Measurements from ENCODE around the gene PTGR3. TPM values are rescaled to one million over a fixed set of nuclear protein-coding genes. Genes with fewer than 3 reads are reported as not detected.
"Not testable (repeated sequence)": the region's sequence is repeated elsewhere in the genome, so short reads cannot be mapped to it uniquely, and the experiment has no call there.

PTGR3 gene
- total and polyA plus RNA-seq, 2 donors (not counting 1 experiment from before 2014, with no cell fraction given): 6.8 to 25.1 TPM

GRCh38 chr18:75189696-75190095, 19.2 kb downstream of the PTGR3 start:
- H2AFZ ChIP-seq (ENCODE audit: low read length): no peak overlapping the region
- TF ChIP-seq EZH2 (IDR thresholded peaks at IDR 0.05; ENCODE audit: low read length, missing control alignments) (no peak), CTCF (conservative IDR thresholded peaks at IDR 0.05 in 1 of 2, IDR thresholded peaks at IDR 0.05 in 1 of 2; ENCODE audit: low read depth in 1 of 2, low read length in 2 of 2) (no peak)
- no peak overlapping the region for H3K4me3 ChIP-seq (replicated peaks in 1 of 4; ENCODE audit: control extremely low read depth in 1 of 4, insufficient read depth in 1 of 4, low read depth in 3 of 4, low read length in 4 of 4)
- no peak overlapping the region for H3K9ac ChIP-seq (ENCODE audit: insufficient read depth, low read length)
- no peak overlapping the region for H3K27ac ChIP-seq (ENCODE audit: insufficient read depth, low read length)
- no peaks in the 10 kb centered on the region for H4K20me1 ChIP-seq (ENCODE audit: control insufficient read depth, extremely low read depth, insufficient read depth, low read length)
- H3K9me3 ChIP-seq (ENCODE audit: control insufficient read depth, insufficient read depth, low read depth, low read length): no peaks in the 10 kb centered on the region
- no peaks in the 10 kb centered on the region for H3K79me2 ChIP-seq (ENCODE audit: control insufficient read depth, insufficient read depth, low read length)
- no peak for DNase-seq (ENCODE audit: low read depth in 2 of 2)
- no peaks in the 10 kb centered on the region for H3K27me3 ChIP-seq (ENCODE audit: control insufficient read depth, insufficient read depth, low read length)
- H3K4me1 ChIP-seq (ENCODE audit: control insufficient read depth, extremely low read depth, insufficient read depth, low read length): no peaks in the 10 kb centered on the region
- H3K36me3 ChIP-seq (ENCODE audit: control insufficient read depth, insufficient read depth, low read length): no peaks in the 10 kb centered on the region
- H3K4me2 ChIP-seq (ENCODE audit: extremely low read depth, insufficient read depth, low read length): no peak overlapping the region

GRCh38 chr18:75187702-75188101, 21.2 kb downstream of the PTGR3 start:
- H4K20me1 ChIP-seq (ENCODE audit: control insufficient read depth, extremely low read depth, insufficient read depth, low read length); H3K4me2 ChIP-seq (ENCODE audit: extremely low read depth, insufficient read depth, low read length); DNase-seq (ENCODE audit: low read depth in 2 of 2); H3K9ac ChIP-seq (ENCODE audit: insufficient read depth, low read length); H2AFZ ChIP-seq (ENCODE audit: low read length); H3K36me3 ChIP-seq (ENCODE audit: control insufficient read depth, insufficient read depth, low read length); H3K9me3 ChIP-seq (ENCODE audit: control insufficient read depth, insufficient read depth, low read depth, low read length); H3K79me2 ChIP-seq (ENCODE audit: control insufficient read depth, insufficient read depth, low read length); H3K27me3 ChIP-seq (ENCODE audit: control insufficient read depth, insufficient read depth, low read length); H3K27ac ChIP-seq (ENCODE audit: insufficient read depth, low read length); H3K4me1 ChIP-seq (ENCODE audit: control insufficient read depth, extremely low read depth, insufficient read depth, low read length); H3K4me3 ChIP-seq (replicated peaks in 1 of 4; ENCODE audit: control extremely low read depth in 1 of 4, insufficient read depth in 1 of 4, low read depth in 3 of 4, low read length in 4 of 4): not testable (repeated sequence)

- DNase-seq (ENCODE audit: low read depth in 2 of 2): no peak
- TF ChIP-seq EZH2 (IDR thresholded peaks at IDR 0.05; ENCODE audit: low read length, missing control alignments): no peak
- TF ChIP-seq CTCF (conservative IDR thresholded peaks at IDR 0.05 in 1 of 2, IDR thresholded peaks at IDR 0.05 in 1 of 2; ENCODE audit: low read depth in 1 of 2, low read length in 2 of 2): no peak
- no peaks in the 10 kb centered on the region for H4K20me1 ChIP-seq (ENCODE audit: control insufficient read depth, extremely low read depth, insufficient read depth, low read length)
- no peak overlapping the region for H3K4me3 ChIP-seq (replicated peaks in 1 of 4; ENCODE audit: control extremely low read depth in 1 of 4, insufficient read depth in 1 of 4, low read depth in 3 of 4, low read length in 4 of 4)
- H3K36me3 ChIP-seq (ENCODE audit: control insufficient read depth, insufficient read depth, low read length): no peaks in the 10 kb centered on the region
- peaks cover 3% of the 10 kb centered on the region for H3K27me3 ChIP-seq (ENCODE audit: control insufficient read depth, insufficient read depth, low read length)
- H3K9ac ChIP-seq (ENCODE audit: insufficient read depth, low read length): no peak overlapping the region
- no peaks in the 10 kb centered on the region for H3K9me3 ChIP-seq (ENCODE audit: control insufficient read depth, insufficient read depth, low read depth, low read length)
- H3K27ac ChIP-seq (ENCODE audit: insufficient read depth, low read length): no peak overlapping the region
- H2AFZ ChIP-seq (ENCODE audit: low read length): no peak overlapping the region
- no peaks in the 10 kb centered on the region for H3K79me2 ChIP-seq (ENCODE audit: control insufficient read depth, insufficient read depth, low read length)
- no peak overlapping the region for H3K4me2 ChIP-seq (ENCODE audit: extremely low read depth, insufficient read depth, low read length)
- no peaks in the 10 kb centered on the region for H3K4me1 ChIP-seq (ENCODE audit: control insufficient read depth, extremely low read depth, insufficient read depth, low read length)
Measured at GRCh38 chr18:75185460-75185859, 23.5 kb downstream of the PTGR3 start.
